ENCODE data around the gene GRIN3A. TPM values are rescaled to one million over a fixed set of nuclear protein-coding genes. Genes with fewer than 3 reads are reported as not detected.
A peak's percentile ranks its signal among the peaks of the same experiment; 100 is the strongest.

Gene GRIN3A
- total and polyA plus RNA-seq, 5 donors from 2014 or later = 0.05 to 0.22 (median 0.17) TPM

- H3K27ac Mint-ChIP-seq = peak overlapping the region; percentile 92 to 98 (median 95)
- Histone ChIP-seq H3K27me3 (ENCODE audit: control insufficient read depth, insufficient read depth, low read length) (no peaks in the 10 kb centered on the region), H3K27ac (ENCODE audit: insufficient read depth, low read length, poor library complexity, severe bottlenecking) (peak overlapping the region; percentile 67), H3K9me3 (ENCODE audit: control insufficient read depth in 2 of 2, low read length in 2 of 2) (no peaks in the 10 kb centered on the region), H3K4me1 (ENCODE audit: control insufficient read depth, insufficient read depth, low read length, poor library complexity, severe bottlenecking) (peaks cover 58% of the 10 kb centered on the region), H3K36me3 (ENCODE audit: control insufficient read depth, insufficient read depth, low read length) (no peaks in the 10 kb centered on the region), H3K4me3 (ENCODE audit: low read depth, low read length) (peak overlapping the region; percentile 45)
- H3K9me3 Mint-ChIP-seq = no peaks in the 10 kb centered on the region
- no peaks in the 10 kb centered on the region for H3K27me3 Mint-ChIP-seq
- DNase-seq (peak in 1 of 3 donors; percentile 63), ATAC-seq (ENCODE audit: low read depth in 2 of 2) (peak in 1 of 2 donors; percentile 47)
- peaks cover 12% of the 10 kb centered on the region for H3K36me3 Mint-ChIP-seq
- peaks cover 22 to 90% (median 61%) of the 10 kb centered on the region in 4 donors for H3K4me1 Mint-ChIP-seq
- H3K4me3 Mint-ChIP-seq = peak overlapping the region; percentile 42 to 80 (median 68)
Observed at GRCh38 chr9:101572316-101572715, 166.1 kb downstream of the GRIN3A start.

GRCh38 chr9:101571114-101571513 lies 167.3 kb downstream of the GRIN3A start:
- H3K36me3 Mint-ChIP-seq = peaks cover 16% of the 10 kb centered on the region
- Histone ChIP-seq H3K36me3 (ENCODE audit: control insufficient read depth, insufficient read depth, low read length) (no peaks in the 10 kb centered on the region), H3K9me3 (ENCODE audit: control insufficient read depth in 2 of 2, low read length in 2 of 2) (no peaks in the 10 kb centered on the region), H3K27ac (ENCODE audit: insufficient read depth, low read length, poor library complexity, severe bottlenecking) (peak overlapping the region; percentile 67), H3K4me1 (ENCODE audit: control insufficient read depth, insufficient read depth, low read length, poor library complexity, severe bottlenecking) (peaks cover 58% of the 10 kb centered on the region), H3K4me3 (ENCODE audit: low read depth, low read length) (no peak overlapping the region), H3K27me3 (ENCODE audit: control insufficient read depth, insufficient read depth, low read length) (no peaks in the 10 kb centered on the region)
- DNase-seq (no peak), ATAC-seq (ENCODE audit: low read depth in 2 of 2) (no peak)
- H3K9me3 Mint-ChIP-seq = no peaks in the 10 kb centered on the region
- peak overlapping the region in 2 of 4 donors; percentile 64 to 70 for H3K4me3 Mint-ChIP-seq
- peaks cover 28 to 87% (median 67%) of the 10 kb centered on the region in 4 donors for H3K4me1 Mint-ChIP-seq
- peak overlapping the region; percentile 92 to 98 (median 95) for H3K27ac Mint-ChIP-seq
- H3K27me3 Mint-ChIP-seq = no peaks in the 10 kb centered on the region

- H3K4me1 Mint-ChIP-seq = peaks cover 28 to 79% (median 63%) of the 10 kb centered on the region in 4 donors
- no peaks in the 10 kb centered on the region for H3K27me3 Mint-ChIP-seq
- ATAC-seq (ENCODE audit: low read depth in 2 of 2) = peak; percentile 79 to 85
- no peaks in the 10 kb centered on the region for H3K9me3 Mint-ChIP-seq
- H3K36me3 Mint-ChIP-seq = peaks cover 23% of the 10 kb centered on the region
- peaks cover 58% of the 10 kb centered on the region for H3K4me1 ChIP-seq (ENCODE audit: control insufficient read depth, insufficient read depth, low read length, poor library complexity, severe bottlenecking)
- peak overlapping the region; percentile 45 for H3K4me3 ChIP-seq (ENCODE audit: low read depth, low read length)
- H3K4me3 Mint-ChIP-seq = peak overlapping the region; percentile 27 to 71 (median 67)
- peak in 2 of 3 donors; percentile 63 to 78 for DNase-seq
- H3K27ac Mint-ChIP-seq = peak overlapping the region; percentile 92 to 98 (median 95)
- H3K27ac ChIP-seq (ENCODE audit: insufficient read depth, low read length, poor library complexity, severe bottlenecking) = peak overlapping the region; percentile 67
- no peaks in the 10 kb centered on the region for H3K27me3 ChIP-seq (ENCODE audit: control insufficient read depth, insufficient read depth, low read length)
- peaks cover 9% of the 10 kb centered on the region for H3K36me3 ChIP-seq (ENCODE audit: control insufficient read depth, insufficient read depth, low read length)
- H3K9me3 ChIP-seq (ENCODE audit: control insufficient read depth in 2 of 2, low read length in 2 of 2) = no peaks in the 10 kb centered on the region
Observed at GRCh38 chr9:101569741-101570501, 168.5 kb downstream of the GRIN3A start.

GRCh38 chr9:101567725-101568350 lies 170.6 kb downstream of the GRIN3A start:
- Histone ChIP-seq H3K36me3 (ENCODE audit: control insufficient read depth, insufficient read depth, low read length) (peaks cover 22% of the 10 kb centered on the region), H3K27me3 (ENCODE audit: control insufficient read depth, insufficient read depth, low read length) (no peaks in the 10 kb centered on the region), H3K27ac (ENCODE audit: insufficient read depth, low read length, poor library complexity, severe bottlenecking) (peak overlapping the region; percentile 5), H3K4me1 (ENCODE audit: control insufficient read depth, insufficient read depth, low read length, poor library complexity, severe bottlenecking) (peaks cover 38% of the 10 kb centered on the region), H3K4me3 (ENCODE audit: low read depth, low read length) (no peak overlapping the region), H3K9me3 (ENCODE audit: control insufficient read depth in 2 of 2, low read length in 2 of 2) (no peaks in the 10 kb centered on the region)
- H3K9me3 Mint-ChIP-seq = no peaks in the 10 kb centered on the region
- H3K27ac Mint-ChIP-seq = peak overlapping the region; percentile 76 to 91 (median 86)
- H3K4me1 Mint-ChIP-seq = peaks cover 16 to 60% (median 45%) of the 10 kb centered on the region in 4 donors
- no peaks in the 10 kb centered on the region for H3K27me3 Mint-ChIP-seq
- no peak overlapping the region for H3K4me3 Mint-ChIP-seq
- ATAC-seq (ENCODE audit: low read depth in 2 of 2) = no peak
- peaks cover 38% of the 10 kb centered on the region for H3K36me3 Mint-ChIP-seq
- no peak for DNase-seq

- no peaks in the 10 kb centered on the region for H3K27me3 Mint-ChIP-seq
- Histone ChIP-seq H3K27ac (ENCODE audit: insufficient read depth, low read length, poor library complexity, severe bottlenecking) (no peak overlapping the region), H3K36me3 (ENCODE audit: control insufficient read depth, insufficient read depth, low read length) (peaks cover 29% of the 10 kb centered on the region), H3K9me3 (ENCODE audit: control insufficient read depth in 2 of 2, low read length in 2 of 2) (no peaks in the 10 kb centered on the region), H3K4me3 (ENCODE audit: low read depth, low read length) (no peak overlapping the region), H3K27me3 (ENCODE audit: control insufficient read depth, insufficient read depth, low read length) (no peaks in the 10 kb centered on the region), H3K4me1 (ENCODE audit: control insufficient read depth, insufficient read depth, low read length, poor library complexity, severe bottlenecking) (peaks cover 31% of the 10 kb centered on the region)
- DNase-seq (peak in 2 of 3 donors; percentile 24 to 68), ATAC-seq (ENCODE audit: low read depth in 2 of 2) (no peak)
- H3K36me3 Mint-ChIP-seq = peaks cover 45% of the 10 kb centered on the region
- no peak overlapping the region for H3K4me3 Mint-ChIP-seq
- H3K9me3 Mint-ChIP-seq = peaks cover 0 to under 1% (median 0%) of the 10 kb centered on the region in 7 donors
- H3K4me1 Mint-ChIP-seq = peaks cover 10 to 53% (median 38%) of the 10 kb centered on the region in 4 donors
- H3K27ac Mint-ChIP-seq = peak overlapping the region; percentile 58 to 86 (median 74)
Observed at GRCh38 chr9:101566904-101567724, 171.3 kb downstream of the GRIN3A start.

- Histone ChIP-seq H3K9me3 (ENCODE audit: control insufficient read depth in 2 of 2, low read length in 2 of 2) (no peaks in the 10 kb centered on the region), H3K27me3 (ENCODE audit: control insufficient read depth, insufficient read depth, low read length) (no peaks in the 10 kb centered on the region), H3K4me3 (ENCODE audit: low read depth, low read length) (no peak overlapping the region), H3K36me3 (ENCODE audit: control insufficient read depth, insufficient read depth, low read length) (peaks cover 56% of the 10 kb centered on the region), H3K27ac (ENCODE audit: insufficient read depth, low read length, poor library complexity, severe bottlenecking) (no peak overlapping the region), H3K4me1 (ENCODE audit: control insufficient read depth, insufficient read depth, low read length, poor library complexity, severe bottlenecking) (peaks cover 3% of the 10 kb centered on the region)
- Mint-ChIP-seq H3K4me1 (peaks cover 22 to 41% (median 25%) of the 10 kb centered on the region in 4 donors), H3K27me3 (no peaks in the 10 kb centered on the region), H3K36me3 (peaks cover 69% of the 10 kb centered on the region), H3K4me3 (no peak overlapping the region), H3K27ac (no peak overlapping the region), H3K9me3 (peaks cover 0 to 1% (median 0%) of the 10 kb centered on the region in 7 donors)
- ATAC-seq (ENCODE audit: low read depth in 2 of 2) (no peak), DNase-seq (no peak)
Observed at GRCh38 chr9:101564252-101564651, 174.2 kb downstream of the GRIN3A start.

GRCh38 chr9:101562966-101563365 lies 175.5 kb downstream of the GRIN3A start:
- Histone ChIP-seq H3K4me1 (ENCODE audit: control insufficient read depth, insufficient read depth, low read length, poor library complexity, severe bottlenecking) (no peaks in the 10 kb centered on the region), H3K27ac (ENCODE audit: insufficient read depth, low read length, poor library complexity, severe bottlenecking) (no peak overlapping the region), H3K9me3 (ENCODE audit: control insufficient read depth in 2 of 2, low read length in 2 of 2) (no peaks in the 10 kb centered on the region), H3K27me3 (ENCODE audit: control insufficient read depth, insufficient read depth, low read length) (no peaks in the 10 kb centered on the region), H3K36me3 (ENCODE audit: control insufficient read depth, insufficient read depth, low read length) (peaks cover 69% of the 10 kb centered on the region), H3K4me3 (ENCODE audit: low read depth, low read length) (no peak overlapping the region)
- Mint-ChIP-seq H3K36me3 (peaks cover 76% of the 10 kb centered on the region), H3K27ac (no peak overlapping the region), H3K27me3 (no peaks in the 10 kb centered on the region), H3K9me3 (peaks cover 0 to 2% (median 0%) of the 10 kb centered on the region in 7 donors), H3K4me1 (peaks cover 18 to 35% (median 23%) of the 10 kb centered on the region in 4 donors), H3K4me3 (no peak overlapping the region)
- DNase-seq (no peak), ATAC-seq (ENCODE audit: low read depth in 2 of 2) (no peak)
